ENCODE measurements around the gene ZNF197. TPM values are rescaled to one million over a fixed set of nuclear protein-coding genes. Genes with fewer than 3 reads are reported as not detected.

The ZNF197 gene
- total RNA-seq, 1 donor from 2014 or later: 29.6 TPM

DNA sequence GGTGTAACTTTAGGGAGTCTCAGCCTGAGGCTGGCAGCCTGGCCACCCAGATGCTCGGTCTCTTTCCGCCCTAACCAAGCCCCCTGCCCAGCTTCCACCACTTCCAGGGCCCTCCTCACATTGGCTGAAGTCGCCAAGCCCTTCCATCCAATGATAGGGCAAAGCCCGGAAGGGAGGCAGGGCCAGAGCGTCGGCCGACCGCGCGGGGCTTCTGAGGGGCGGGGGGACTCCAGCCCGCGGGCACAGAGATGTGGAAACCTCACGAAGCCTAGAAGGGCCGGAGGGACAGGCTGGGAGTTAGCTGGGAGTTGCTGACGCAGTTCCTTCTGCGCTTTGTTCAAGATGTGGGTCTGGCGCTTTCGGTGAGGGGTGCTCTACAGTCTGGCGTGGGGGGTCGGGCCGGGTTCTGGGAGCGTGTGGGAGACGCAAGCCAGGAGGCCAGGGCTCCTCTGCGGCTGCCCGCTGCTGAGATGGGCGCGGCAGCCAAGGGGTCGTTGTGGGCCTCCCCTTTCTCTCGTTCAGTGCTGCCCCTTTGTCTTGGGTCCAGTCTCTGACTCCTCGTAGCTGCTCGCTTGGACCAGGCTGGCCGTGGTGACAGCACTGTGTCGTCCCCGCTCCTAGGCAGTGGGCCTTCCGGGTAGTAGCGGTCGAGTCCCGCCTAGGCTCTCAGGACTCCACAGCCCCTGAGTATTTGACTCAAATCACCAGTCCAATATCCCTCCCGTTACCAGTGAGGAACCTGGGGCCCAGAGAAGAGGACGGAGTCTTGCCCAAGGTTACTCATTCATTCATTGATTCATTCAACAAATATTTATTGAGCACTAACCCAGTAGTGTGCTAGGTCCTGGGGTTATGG lies 40.0 kb upstream of the ZNF197 start, which contains the start of gene ZNF660:
TSS of gene ZNF660 (plus strand) at position 319 of the 856 bp plus-strand sequence. CDS start 9,230 bp downstream, outside the sequence.
- H3K4me3 Mint-ChIP-seq (ENCODE audit: unreplicated experiment): peak within 1 kb of the TSS; percentile 95
- peaks cover 11% of the 10 kb centered on the region for H3K27me3 Mint-ChIP-seq (ENCODE audit: unreplicated experiment)
- H3K36me3 Mint-ChIP-seq (ENCODE audit: low read depth, unreplicated experiment): peaks cover 42% of the 10 kb centered on the region
- TF ChIP-seq, protein P1, sequence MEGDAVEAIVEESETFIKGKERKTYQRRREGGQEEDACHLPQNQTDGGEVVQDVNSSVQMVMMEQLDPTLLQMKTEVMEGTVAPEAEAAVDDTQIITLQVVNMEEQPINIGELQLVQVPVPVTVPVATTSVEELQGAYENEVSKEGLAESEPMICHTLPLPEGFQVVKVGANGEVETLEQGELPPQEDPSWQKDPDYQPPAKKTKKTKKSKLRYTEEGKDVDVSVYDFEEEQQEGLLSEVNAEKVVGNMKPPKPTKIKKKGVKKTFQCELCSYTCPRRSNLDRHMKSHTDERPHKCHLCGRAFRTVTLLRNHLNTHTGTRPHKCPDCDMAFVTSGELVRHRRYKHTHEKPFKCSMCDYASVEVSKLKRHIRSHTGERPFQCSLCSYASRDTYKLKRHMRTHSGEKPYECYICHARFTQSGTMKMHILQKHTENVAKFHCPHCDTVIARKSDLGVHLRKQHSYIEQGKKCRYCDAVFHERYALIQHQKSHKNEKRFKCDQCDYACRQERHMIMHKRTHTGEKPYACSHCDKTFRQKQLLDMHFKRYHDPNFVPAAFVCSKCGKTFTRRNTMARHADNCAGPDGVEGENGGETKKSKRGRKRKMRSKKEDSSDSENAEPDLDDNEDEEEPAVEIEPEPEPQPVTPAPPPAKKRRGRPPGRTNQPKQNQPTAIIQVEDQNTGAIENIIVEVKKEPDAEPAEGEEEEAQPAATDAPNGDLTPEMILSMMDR (IDR thresholded peaks at IDR 0.05; ENCODE audit: unreplicated experiment): no peak
- DNase-seq (ENCODE audit: low spot score): peak; percentile 81
- H3K27ac Mint-ChIP-seq (ENCODE audit: unreplicated experiment): peak within 1 kb of the TSS; percentile 90
- peaks cover 16% of the 10 kb centered on the region for H3K4me1 Mint-ChIP-seq (ENCODE audit: unreplicated experiment)
- H3K9me3 Mint-ChIP-seq (ENCODE audit: unreplicated experiment): no peaks in the 10 kb centered on the region

DNA sequence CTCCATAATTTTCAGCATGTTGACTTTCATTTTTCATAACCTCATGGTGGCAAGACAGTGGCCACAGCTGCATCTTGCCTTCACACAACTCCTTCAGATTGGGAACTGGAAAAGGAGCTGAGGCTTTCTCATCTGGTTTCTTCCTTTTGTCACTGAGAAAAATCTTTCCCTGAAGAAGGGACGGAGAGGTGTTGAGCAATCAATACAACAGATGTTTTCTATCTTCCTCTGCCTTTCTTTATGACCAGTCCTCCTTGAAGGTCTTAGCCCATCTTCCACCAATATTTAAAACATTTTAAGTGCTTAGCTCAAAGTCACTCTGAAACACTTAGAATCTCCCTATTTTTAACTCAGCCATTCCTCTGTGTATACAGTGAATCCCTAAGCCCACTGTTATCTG lies 28.2 kb upstream of the ZNF197 start:
- TF ChIP-seq, protein P1 (IDR thresholded peaks at IDR 0.05; ENCODE audit: unreplicated experiment): no peak
- Mint-ChIP-seq H3K9me3 (ENCODE audit: unreplicated experiment) (peaks cover 13% of the 10 kb centered on the region), H3K4me3 (ENCODE audit: unreplicated experiment) (peak overlapping the region; percentile 60), H3K4me1 (ENCODE audit: unreplicated experiment) (no peaks in the 10 kb centered on the region), H3K27me3 (ENCODE audit: unreplicated experiment) (peaks cover 2% of the 10 kb centered on the region), H3K36me3 (ENCODE audit: low read depth, unreplicated experiment) (peaks cover 64% of the 10 kb centered on the region), H3K27ac (ENCODE audit: unreplicated experiment) (no peak overlapping the region)
- no peak for DNase-seq (ENCODE audit: low spot score)

DNA sequence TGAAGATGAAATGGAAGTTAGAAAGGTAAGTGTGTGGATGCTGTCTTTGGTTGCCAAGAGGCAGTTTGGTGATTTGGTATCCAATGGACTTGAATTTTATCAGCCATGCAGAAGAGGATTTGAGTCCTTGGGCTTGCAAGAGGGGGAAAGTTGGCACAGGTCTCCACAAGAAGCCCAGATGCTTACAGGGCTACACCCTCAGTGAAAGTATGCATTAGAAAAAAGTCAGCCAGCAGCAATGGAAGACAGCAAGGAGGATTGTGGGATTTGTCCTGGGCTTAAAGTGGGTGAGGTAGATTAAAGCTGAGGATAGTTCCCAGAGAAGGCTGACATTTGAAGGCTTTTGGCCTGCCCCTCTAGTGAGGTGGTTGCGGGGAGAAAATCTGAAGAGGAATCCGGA lies 23.1 kb upstream of the ZNF197 start:
- TF ChIP-seq, protein P1 (IDR thresholded peaks at IDR 0.05; ENCODE audit: unreplicated experiment): no peak
- no peak for DNase-seq (ENCODE audit: low spot score)
- H3K4me3 Mint-ChIP-seq (ENCODE audit: unreplicated experiment): peak overlapping the region; percentile 43
- no peak overlapping the region for H3K27ac Mint-ChIP-seq (ENCODE audit: unreplicated experiment)
- no peaks in the 10 kb centered on the region for H3K9me3 Mint-ChIP-seq (ENCODE audit: unreplicated experiment)
- no peaks in the 10 kb centered on the region for H3K4me1 Mint-ChIP-seq (ENCODE audit: unreplicated experiment)
- no peaks in the 10 kb centered on the region for H3K27me3 Mint-ChIP-seq (ENCODE audit: unreplicated experiment)
- peaks cover 22% of the 10 kb centered on the region for H3K36me3 Mint-ChIP-seq (ENCODE audit: low read depth, unreplicated experiment)

DNA sequence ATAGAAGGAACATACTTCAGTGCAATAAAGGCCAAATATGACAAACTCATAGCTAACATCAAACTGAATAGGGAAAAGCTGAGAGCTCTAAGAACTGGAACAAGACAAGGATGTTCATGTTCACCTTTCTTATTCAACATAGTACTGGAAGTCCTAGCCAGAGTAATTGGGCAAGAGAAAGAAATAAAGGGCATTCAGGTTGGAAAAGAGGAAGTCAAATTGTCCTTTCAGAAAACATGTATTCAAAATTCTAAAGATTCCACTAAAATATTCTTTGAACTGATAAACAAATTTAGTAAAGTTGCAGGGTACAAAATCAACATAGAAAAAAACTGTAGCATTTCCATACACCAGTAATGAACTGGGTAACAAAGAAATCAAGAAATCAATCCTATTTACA lies 12.2 kb upstream of the ZNF197 start:
- no peaks in the 10 kb centered on the region for H3K27me3 Mint-ChIP-seq (ENCODE audit: unreplicated experiment)
- no peak overlapping the region for H3K27ac Mint-ChIP-seq (ENCODE audit: unreplicated experiment)
- TF ChIP-seq, protein P1 (IDR thresholded peaks at IDR 0.05; ENCODE audit: unreplicated experiment): no peak
- DNase-seq (ENCODE audit: low spot score): no peak
- no peak overlapping the region for H3K4me3 Mint-ChIP-seq (ENCODE audit: unreplicated experiment)
- no peaks in the 10 kb centered on the region for H3K36me3 Mint-ChIP-seq (ENCODE audit: low read depth, unreplicated experiment)
- no peaks in the 10 kb centered on the region for H3K4me1 Mint-ChIP-seq (ENCODE audit: unreplicated experiment)
- no peaks in the 10 kb centered on the region for H3K9me3 Mint-ChIP-seq (ENCODE audit: unreplicated experiment)

DNA sequence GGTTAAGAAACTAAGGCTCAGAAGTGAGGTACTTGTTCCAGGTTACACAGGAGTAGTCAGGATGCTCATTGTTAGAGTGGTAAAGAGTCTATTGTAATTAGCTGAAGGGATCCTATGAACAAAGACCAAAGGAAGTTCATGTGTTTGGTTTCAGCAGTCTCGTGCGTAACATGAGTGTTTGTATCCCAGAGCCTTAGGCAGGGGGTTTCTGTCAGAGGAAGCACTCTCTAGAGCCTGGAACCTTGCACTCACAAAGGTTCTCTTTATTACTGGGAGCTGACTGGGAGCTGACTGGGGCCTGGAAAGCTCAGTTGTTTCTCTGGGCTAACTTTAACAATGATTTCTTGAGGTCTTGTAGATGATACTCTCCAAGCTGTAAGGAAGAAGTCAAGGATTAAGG lies 3.9 kb downstream of the ZNF197 start:
- Mint-ChIP-seq H3K9me3 (ENCODE audit: unreplicated experiment) (no peaks in the 10 kb centered on the region), H3K27me3 (ENCODE audit: unreplicated experiment) (no peaks in the 10 kb centered on the region), H3K27ac (ENCODE audit: unreplicated experiment) (peak overlapping the region; percentile 83), H3K4me3 (ENCODE audit: unreplicated experiment) (no peak overlapping the region), H3K4me1 (ENCODE audit: unreplicated experiment) (peaks cover 52% of the 10 kb centered on the region), H3K36me3 (ENCODE audit: low read depth, unreplicated experiment) (peaks cover 37% of the 10 kb centered on the region)
- TF ChIP-seq, protein P1 (IDR thresholded peaks at IDR 0.05; ENCODE audit: unreplicated experiment): no peak
- no peak for DNase-seq (ENCODE audit: low spot score)
